Measurements from ENCODE around the gene ANKK1. TPM values are rescaled to one million over a fixed set of nuclear protein-coding genes. Genes with fewer than 3 reads are reported as not detected.

Gene ANKK1
- total and polyA plus RNA-seq, 2 of the 8 experiments (the other 6 are each of a cell fraction or from before 2014, with no cell fraction given), result 0.11 TPM; not detected in 1

DNA sequence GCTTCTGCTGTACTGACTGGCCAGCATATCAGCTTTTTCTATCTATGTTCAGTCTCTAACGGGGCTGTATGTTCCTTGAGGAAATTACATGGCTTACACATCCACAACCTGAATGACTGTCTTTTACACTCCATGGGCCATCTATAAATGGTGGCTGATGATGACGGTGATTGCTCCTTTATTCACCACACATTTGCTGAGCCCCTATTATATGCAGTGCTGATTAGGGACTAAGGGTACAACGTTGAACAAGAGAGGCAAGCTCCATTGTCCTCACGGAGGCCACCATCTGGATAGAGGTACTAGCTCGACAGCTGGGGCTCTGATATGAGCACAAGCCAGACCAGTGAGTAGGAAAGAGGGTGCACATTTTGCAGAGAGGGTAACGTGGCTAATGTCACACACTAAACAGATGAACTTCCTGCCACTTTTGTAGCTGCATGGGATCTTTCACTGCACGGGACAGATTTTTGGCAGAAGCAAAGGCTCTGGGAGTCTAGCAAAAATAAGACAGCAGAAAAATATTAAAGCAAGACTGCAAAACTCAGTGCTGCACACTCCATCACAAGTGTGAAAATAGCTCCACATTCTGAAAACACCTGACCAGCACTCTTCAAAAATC, 57.0 kb downstream of the ANKK1 start:
- no peak overlapping the region for H3K23ac ChIP-seq (ENCODE audit: insufficient read length)
- H3K23me2 ChIP-seq (ENCODE audit: low read depth, low read length), result no peaks in the 10 kb centered on the region
- no peak overlapping the region for H4K8ac ChIP-seq (ENCODE audit: extremely low read depth, insufficient read depth, low read length)
- H4K20me1 ChIP-seq (replicated peaks in 1 of 2; ENCODE audit: control insufficient read depth in 1 of 2, insufficient read depth in 2 of 2, low read length in 2 of 2), result no peaks in the 10 kb centered on the region
- DNase-seq (ENCODE audit: low read depth in 1 of 2, low spot score in 2 of 2), result no peak
- ChIA-PET CTCF (ENCODE audit: partially characterized antibody) (interaction anchor here (0.9 to 1.6 kb wide), 3 partner anchors 13 to 514 kb away, joined by 3 to 4 read pairs (median 4); no protein-coding TSS in a partner anchor), POLR2A (ENCODE audit: partially characterized antibody) (no interaction called here)
- no peak for TF ChIP-seq SIX5 (IDR thresholded peaks at IDR 0.05; ENCODE audit: low read depth, low read length)
- TF ChIP-seq ASH2L (IDR thresholded peaks at IDR 0.05; ENCODE audit: low read length), result no peak
- no peak overlapping the region for H3K27ac ChIP-seq (ENCODE audit: low read depth, low read length)
- H3K4me3 ChIP-seq (ENCODE audit: extremely low read depth in 1 of 4, insufficient read depth in 2 of 4, low read depth in 3 of 4, low read length in 4 of 4), result no peak overlapping the region
- H3K4me2 ChIP-seq (ENCODE audit: insufficient read depth in 1 of 2, low read depth in 2 of 2, low read length in 2 of 2), result no peak overlapping the region
- H4K5ac ChIP-seq (ENCODE audit: insufficient read length, low read depth, low read length), result no peak overlapping the region
- no peak for FAIRE-seq
- no peak overlapping the region for H2AFZ ChIP-seq (ENCODE audit: low read length)
- no peak overlapping the region for H2BK20ac ChIP-seq (ENCODE audit: low read length)
- no peaks in the 10 kb centered on the region for H3K79me1 ChIP-seq (ENCODE audit: low read depth, low read length)
- no peak overlapping the region for H2BK5ac ChIP-seq (ENCODE audit: low read depth, low read length)
- no peak overlapping the region for H4K91ac ChIP-seq (replicated peaks; ENCODE audit: insufficient read length, low read length)
- H2BK12ac ChIP-seq (ENCODE audit: low read depth, low read length), result no peak overlapping the region
- no peak overlapping the region for H2AK5ac ChIP-seq (ENCODE audit: low read depth, low read length)
- H3K79me2 ChIP-seq (ENCODE audit: control insufficient read depth in 1 of 2, insufficient read depth in 2 of 2, low read length in 2 of 2), result no peaks in the 10 kb centered on the region
- no peaks in the 10 kb centered on the region for H3K4me1 ChIP-seq (replicated peaks in 1 of 4; ENCODE audit: control insufficient read depth in 3 of 4, insufficient read depth in 4 of 4, low read length in 3 of 4)
- H3K27me3 ChIP-seq (replicated peaks in 1 of 4; ENCODE audit: control insufficient read depth in 3 of 4, extremely low read depth in 1 of 4, insufficient read depth in 3 of 4, low read length in 3 of 4), result 0 out of 7 replicates have a peak, but pooled peaks cover 0 to 2% (median 0%) of the 10 kb centered on the region in 4 experiments
- H3K9ac ChIP-seq (replicated peaks in 1 of 4; ENCODE audit: extremely low read depth in 1 of 4, low read depth in 3 of 4, low read length in 3 of 4), result no peak overlapping the region
- 78% methylated on average over 7 of the region's 7 CpGs; no CpG with 5 or more reads in 1 of the 2 experiments for WGBS, 2 experiments (ENCODE audit: extremely low coverage in 1 of 2, insufficient coverage in 1 of 2, insufficient read length in 1 of 2, insufficient replicate concordance in 2 of 2, low coverage in 1 of 2, low lambda C conversion rate in 2 of 2, missing lambda C conversion rate in 1 of 2)
- H2BK120ac ChIP-seq (replicated peaks; ENCODE audit: low read depth, low read length), result no peak overlapping the region
- H3K9me3 ChIP-seq (ENCODE audit: insufficient read depth in 2 of 2, low read depth in 1 of 2, low read length in 1 of 2), result no peaks in the 10 kb centered on the region
- no peak overlapping the region for H3K14ac ChIP-seq (ENCODE audit: insufficient read length)
- no peaks in the 10 kb centered on the region for H3K36me3 ChIP-seq (ENCODE audit: control insufficient read depth in 2 of 4, insufficient read depth in 4 of 4, low read length in 3 of 4)
- H3K56ac ChIP-seq (replicated peaks; ENCODE audit: insufficient read length, low read depth, low read length), result no peak overlapping the region
- no peak overlapping the region for H3K18ac ChIP-seq (ENCODE audit: extremely low read depth, low read length)
- no peak overlapping the region for H3K4ac ChIP-seq (replicated peaks; ENCODE audit: insufficient read length, low read depth, low read length)
- H2BK15ac ChIP-seq (ENCODE audit: low read length), result no peak overlapping the region
